A673 (cell line): Measurements from ENCODE around the gene FREM1. TPM values are rescaled to one million over a fixed set of nuclear protein-coding genes. Genes with fewer than 3 reads are reported as not detected.

Experiments used
- BruUV-seq: library from RNA; stranded (reverse); fragments of 400-500 nt; replicated peaks from 2 replicates; lab custom pipeline; 2021; lab: Mats Ljungman, UMichigan
- CTCF ChIA-PET: fragments of 300-600 bp; sonication (Branson Sonifier 250); formaldehyde crosslinking; loops from one replicate; lab custom pipeline; 2022; ENCODE audit warnings: antibody characterized with exemption; lab: Charles Lee
- POLR2A ChIA-PET: fragments of 300-600 bp; sonication (Branson Sonifier 250); formaldehyde crosslinking; loops from one replicate; lab custom pipeline; 2022; ENCODE audit warnings: antibody characterized with exemption; ENCODE audit not compliant: low non-redundant PET; lab: Charles Lee
- DNase-seq: peaks from one replicate; pipeline ENCODE4 v3.0.0-alpha.2; 2015; ENCODE audit warnings: low spot score
- H3K27ac ChIP-seq: fragments of 200-600 bp; sonication (generic); 2 replicates; pipeline ENCODE4 v1.5.1; 2016; ENCODE audit warnings: mixed run types, low read depth, mild to moderate bottlenecking, mixed read lengths, antibody characterized with exemption, low read length; ENCODE audit not compliant: poor library complexity, severe bottlenecking
- H3K27me3 ChIP-seq: fragments of 200-600 bp; sonication (generic); replicated peaks from 2 replicates; pipeline ENCODE4 v1.6.1; 2017; ENCODE audit warnings: mixed run types, low read depth, mild to moderate bottlenecking, mixed read lengths, antibody characterized with exemption, low read length; ENCODE audit not compliant: insufficient read depth, poor library complexity
- H3K36me3 ChIP-seq: fragments of 200-600 bp; sonication (generic); 2 replicates; pipeline ENCODE4 v1.6.1; 2016; ENCODE audit warnings: mixed run types, mild to moderate bottlenecking, mixed read lengths, antibody characterized with exemption, low read length; ENCODE audit not compliant: insufficient read depth, poor library complexity, severe bottlenecking
- H3K4me1 ChIP-seq: fragments of 200-600 bp; sonication (generic); 2 replicates; pipeline ENCODE4 v1.6.1; 2017; ENCODE audit warnings: mixed run types, mild to moderate bottlenecking, mixed read lengths, antibody characterized with exemption, low read length; ENCODE audit not compliant: insufficient read depth, poor library complexity, severe bottlenecking
- H3K4me3 ChIP-seq: fragments of 200-600 bp; sonication (generic); 2 replicates; pipeline ENCODE4 v1.5.1; 2016; ENCODE audit warnings: low read depth, mixed run types, mild to moderate bottlenecking, mixed read lengths, low read length; ENCODE audit not compliant: poor library complexity, severe bottlenecking
- H3K9me3 ChIP-seq: fragments of 200-600 bp; sonication (generic); 2 replicates; pipeline ENCODE4 v1.6.1; 2016; ENCODE audit warnings: mixed run types, low read depth, mild to moderate bottlenecking, mixed read lengths, antibody characterized with exemption, low read length; ENCODE audit not compliant: poor library complexity, severe bottlenecking
- CTCF ChIP-seq: fragments of 300-800, 200-600 bp; sonication (generic); conservative IDR thresholded peaks from 2 replicates; pipeline ENCODE4 v1.5.1; 2017; ENCODE audit warnings: low read depth, mild to moderate bottlenecking, antibody characterized with exemption, low read length, moderate library complexity, mixed read lengths
- EZH2 ChIP-seq: fragments of 200-600 bp; sonication (generic); IDR thresholded peaks from 2 replicates; pipeline ENCODE4 v1.6.1; 2017; ENCODE audit warnings: borderline replicate concordance, low read depth, mild to moderate bottlenecking, mixed read lengths, antibody characterized with exemption, low read length; ENCODE audit not compliant: poor library complexity, severe bottlenecking
- intact Hi-C: fragments of 100-400 bp; cut with micrococcal nuclease; formaldehyde crosslinking; loops from one replicate; pipeline ENCODE4 v1.10.0; 2022; ENCODE audit not compliant: unreplicated experiment
- total RNA-seq: library from RNA; stranded (reverse); gene quantifications from 2 replicates; pipeline ENCODE4 v1.2.3, GENCODE V29; 2021

Gene FREM1
- total RNA-seq, 1 experiment from 2014 or later, result 4.2 TPM

- intact Hi-C loops, result no loop called here
- H3K9me3 ChIP-seq, result no peaks in the 10 kb centered on the region
- H3K4me1 ChIP-seq, result peaks cover 21% of the 10 kb centered on the region
- CTCF ChIA-PET, result no interaction called here
- H3K36me3 ChIP-seq, result no peaks in the 10 kb centered on the region
- TF ChIP-seq CTCF, result no peak
- no peak for TF ChIP-seq EZH2
- POLR2A ChIA-PET, result no interaction called here
- no peak for DNase-seq
- no TSS peak for BruUV-seq
- H3K27ac ChIP-seq, result no peak overlapping the region
- H3K27me3 ChIP-seq, result no peaks in the 10 kb centered on the region
- H3K4me3 ChIP-seq, result no peak overlapping the region
Measured at GRCh38 chr9:14811844-14812243, 98.4 kb downstream of the FREM1 start.

GRCh38 chr9:14806941-14807520, 103.2 kb downstream of the FREM1 start:
- no peaks in the 10 kb centered on the region for H3K9me3 ChIP-seq
- H3K36me3 ChIP-seq, result no peaks in the 10 kb centered on the region
- no TSS peak for BruUV-seq
- H3K4me3 ChIP-seq, result no peak overlapping the region
- TF ChIP-seq EZH2 (no peak), CTCF (no peak)
- no peak overlapping the region for H3K27ac ChIP-seq
- CTCF ChIA-PET, result no interaction called here
- DNase-seq, result no peak
- intact Hi-C loops, result no loop called here
- H3K4me1 ChIP-seq, result no peaks in the 10 kb centered on the region
- POLR2A ChIA-PET, result no interaction called here
- no peaks in the 10 kb centered on the region for H3K27me3 ChIP-seq

GRCh38 chr9:14799030-14799429, 111.2 kb downstream of the FREM1 start:
- ChIA-PET CTCF (no interaction called here), POLR2A (no interaction called here)
- Histone ChIP-seq H3K36me3 (no peaks in the 10 kb centered on the region), H3K4me1 (no peaks in the 10 kb centered on the region), H3K4me3 (no peak overlapping the region), H3K27ac (no peak overlapping the region), H3K27me3 (no peaks in the 10 kb centered on the region), H3K9me3 (no peaks in the 10 kb centered on the region)
- TF ChIP-seq EZH2 (no peak), CTCF (no peak)
- DNase-seq, result no peak
- intact Hi-C loops, result no loop called here
- no TSS peak for BruUV-seq
